Measurements from ENCODE around the gene COX5A.

COX5A gene
- 36.8 to 80.6 reads per million in 2 experiments for total RNA-seq

- DNase-seq (ENCODE audit: low read depth): peak; percentile 89
Observed at GRCh38 chr15:74937590-74938371, at the start of gene COX5A. COX5A (minus strand) TSS chr15:74938073; CDS start chr15:74938014, 59 bp downstream.

- no peak for DNase-seq (ENCODE audit: low read depth)
Observed at GRCh38 chr15:74983725-74984231, 45.9 kb upstream of the COX5A start.

GRCh38 chr15:74982183-74982582 lies 44.3 kb upstream of the COX5A start:
- no peak for DNase-seq (ENCODE audit: low read depth)

- DNase-seq (ENCODE audit: low read depth): no peak
Observed at GRCh38 chr15:74978503-74978902, 40.6 kb upstream of the COX5A start.

GRCh38 chr15:74978077-74978476 lies 40.2 kb upstream of the COX5A start:
- DNase-seq (ENCODE audit: low read depth): no peak

GRCh38 chr15:74977599-74977998 lies 39.7 kb upstream of the COX5A start:
- DNase-seq (ENCODE audit: low read depth): no peak

GRCh38 chr15:74976159-74976558 lies 38.3 kb upstream of the COX5A start:
- DNase-seq (ENCODE audit: low read depth): no peak

GRCh38 chr15:74967670-74968069 lies 29.8 kb upstream of the COX5A start:
- DNase-seq (ENCODE audit: low read depth): no peak

- no peak for DNase-seq (ENCODE audit: low read depth)
Observed at GRCh38 chr15:74964794-74965193, 26.9 kb upstream of the COX5A start.

GRCh38 chr15:74963213-74963612 lies 25.3 kb upstream of the COX5A start:
- no peak for DNase-seq (ENCODE audit: low read depth)

GRCh38 chr15:74962671-74963070 lies 24.8 kb upstream of the COX5A start:
- DNase-seq (ENCODE audit: low read depth): no peak

GRCh38 chr15:74962219-74962618 lies 24.3 kb upstream of the COX5A start:
- no peak for DNase-seq (ENCODE audit: low read depth)

GRCh38 chr15:74961616-74962015 lies 23.7 kb upstream of the COX5A start:
- no peak for DNase-seq (ENCODE audit: low read depth)

- DNase-seq (ENCODE audit: low read depth): no peak
Observed at GRCh38 chr15:74960995-74961588, 23.2 kb upstream of the COX5A start.

GRCh38 chr15:74960286-74960685 lies 22.4 kb upstream of the COX5A start:
- DNase-seq (ENCODE audit: low read depth): no peak

- no peak for DNase-seq (ENCODE audit: low read depth)
Observed at GRCh38 chr15:74959586-74959939, 21.7 kb upstream of the COX5A start.

- DNase-seq (ENCODE audit: low read depth): no peak
Observed at GRCh38 chr15:74958908-74959585, 21.2 kb upstream of the COX5A start.

- DNase-seq (ENCODE audit: low read depth): no peak
Observed at GRCh38 chr15:74958320-74958907, 20.5 kb upstream of the COX5A start.

GRCh38 chr15:74957476-74958035 lies 19.7 kb upstream of the COX5A start:
- no peak for DNase-seq (ENCODE audit: low read depth)

- DNase-seq (ENCODE audit: low read depth): peak; percentile 44
Observed at GRCh38 chr15:74956648-74957475, 19.0 kb upstream of the COX5A start, which contains the start of gene RPP25. RPP25 (minus strand) TSS chr15:74956772; CDS start chr15:74956583, 189 bp downstream.

Measured in T follicular helper cell (primary cell).